ENCODE data around the gene COL9A1.

COL9A1 gene

DNA sequence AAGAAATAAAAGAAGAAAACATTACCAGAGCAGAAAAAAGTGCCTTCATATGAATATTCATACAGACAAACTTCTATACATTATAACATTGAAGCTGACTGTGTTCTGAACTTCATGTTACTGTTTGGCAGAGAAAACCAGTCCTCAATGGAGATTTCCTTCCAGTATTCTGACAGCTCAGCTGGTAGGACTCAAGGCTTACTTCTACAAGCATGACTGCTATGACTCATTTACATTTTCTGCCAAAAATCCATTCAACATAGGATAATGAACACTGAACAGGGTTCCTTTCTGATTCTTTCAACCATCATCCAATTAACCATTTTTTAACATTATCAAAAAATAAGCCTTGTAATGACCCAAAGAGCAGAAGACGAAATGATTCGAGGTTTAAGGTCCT is 25.4 kb downstream of the COL9A1 start:
- DNase-seq (ENCODE audit: low read depth), result no peak
- no peak for TF ChIP-seq MAX (IDR thresholded peaks at IDR 0.05; ENCODE audit: low read depth, low read length)

GRCh38 chr6:70274338-70274737 is 28.5 kb downstream of the COL9A1 start:
- no peak overlapping the region for H3K4me3 ChIP-seq (ENCODE audit: low read depth, low read length)
- TF ChIP-seq MYC (IDR thresholded peaks at IDR 0.05; ENCODE audit: low read depth, low read length) (no peak), POLR2A (IDR thresholded peaks at IDR 0.05; ENCODE audit: extremely low read depth, insufficient read length) (no peak), MAX (IDR thresholded peaks at IDR 0.05; ENCODE audit: low read depth, low read length) (no peak)
- TF ChIP-seq, protein P1, sequence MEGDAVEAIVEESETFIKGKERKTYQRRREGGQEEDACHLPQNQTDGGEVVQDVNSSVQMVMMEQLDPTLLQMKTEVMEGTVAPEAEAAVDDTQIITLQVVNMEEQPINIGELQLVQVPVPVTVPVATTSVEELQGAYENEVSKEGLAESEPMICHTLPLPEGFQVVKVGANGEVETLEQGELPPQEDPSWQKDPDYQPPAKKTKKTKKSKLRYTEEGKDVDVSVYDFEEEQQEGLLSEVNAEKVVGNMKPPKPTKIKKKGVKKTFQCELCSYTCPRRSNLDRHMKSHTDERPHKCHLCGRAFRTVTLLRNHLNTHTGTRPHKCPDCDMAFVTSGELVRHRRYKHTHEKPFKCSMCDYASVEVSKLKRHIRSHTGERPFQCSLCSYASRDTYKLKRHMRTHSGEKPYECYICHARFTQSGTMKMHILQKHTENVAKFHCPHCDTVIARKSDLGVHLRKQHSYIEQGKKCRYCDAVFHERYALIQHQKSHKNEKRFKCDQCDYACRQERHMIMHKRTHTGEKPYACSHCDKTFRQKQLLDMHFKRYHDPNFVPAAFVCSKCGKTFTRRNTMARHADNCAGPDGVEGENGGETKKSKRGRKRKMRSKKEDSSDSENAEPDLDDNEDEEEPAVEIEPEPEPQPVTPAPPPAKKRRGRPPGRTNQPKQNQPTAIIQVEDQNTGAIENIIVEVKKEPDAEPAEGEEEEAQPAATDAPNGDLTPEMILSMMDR (IDR thresholded peaks at IDR 0.05; ENCODE audit: low read depth, low read length), result no peak
- no peak for DNase-seq (ENCODE audit: low read depth)

More for the DNA sequence above, 25.4 kb downstream of the COL9A1 start:
- H3K4me3 ChIP-seq (ENCODE audit: low read depth, low read length), result no peak overlapping the region

- TF ChIP-seq, protein P1 (IDR thresholded peaks at IDR 0.05; ENCODE audit: low read depth, low read length), result no peak
- TF ChIP-seq POLR2A (IDR thresholded peaks at IDR 0.05; ENCODE audit: extremely low read depth, insufficient read length) (no peak), MYC (IDR thresholded peaks at IDR 0.05; ENCODE audit: low read depth, low read length) (no peak), MAX (IDR thresholded peaks at IDR 0.05; ENCODE audit: low read depth, low read length) (no peak)
- no peak for DNase-seq (ENCODE audit: low read depth)
- no peak overlapping the region for H3K4me3 ChIP-seq (ENCODE audit: low read depth, low read length)
Observed at GRCh38 chr6:70272071-70272470, 30.8 kb downstream of the COL9A1 start.

DNA sequence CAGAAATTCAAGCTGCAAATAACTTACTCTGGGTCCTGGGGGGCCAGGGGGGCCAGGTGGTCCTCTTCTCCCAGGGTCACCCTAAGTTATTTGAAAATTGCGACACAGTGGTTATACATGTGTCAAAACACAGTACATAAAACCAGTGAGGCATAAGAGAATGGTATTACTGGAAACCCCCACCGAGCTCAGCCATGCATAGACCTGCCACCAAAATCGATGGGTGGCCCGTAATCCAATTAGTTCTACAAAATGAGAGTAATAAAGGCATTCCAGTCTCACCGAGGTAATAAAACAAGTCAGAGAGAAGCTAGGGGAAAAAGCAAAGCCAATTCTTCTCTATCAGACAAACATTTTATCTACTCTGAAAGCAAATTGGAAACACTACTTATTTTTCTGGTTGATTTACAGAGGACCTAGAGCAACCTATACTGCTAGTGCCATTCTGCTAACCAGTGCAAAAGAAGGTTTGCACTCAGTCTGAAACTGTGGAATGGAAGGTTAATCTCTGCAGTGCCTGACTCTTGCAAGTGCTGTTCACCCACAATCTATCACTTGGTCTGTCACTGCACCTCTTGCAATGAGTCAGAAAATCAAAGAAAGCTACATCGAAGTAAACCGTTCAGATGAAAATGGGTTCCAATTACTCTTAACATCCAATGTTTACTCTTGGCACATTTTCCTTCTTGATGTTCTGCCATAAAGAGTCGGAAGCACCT is 32.4 kb downstream of the COL9A1 start:
- TF ChIP-seq MYC (IDR thresholded peaks at IDR 0.05; ENCODE audit: low read depth, low read length), result no peak
- TF ChIP-seq MAX (IDR thresholded peaks at IDR 0.05; ENCODE audit: low read depth, low read length), result no peak
- no peak for TF ChIP-seq POLR2A (IDR thresholded peaks at IDR 0.05; ENCODE audit: extremely low read depth, insufficient read length)
- TF ChIP-seq, protein P1 (IDR thresholded peaks at IDR 0.05; ENCODE audit: low read depth, low read length), result no peak

GRCh38 chr6:70266142-70266541 is 36.7 kb downstream of the COL9A1 start:
- no peak for DNase-seq (ENCODE audit: low read depth)
- no peak overlapping the region for H3K4me3 ChIP-seq (ENCODE audit: low read depth, low read length)
- TF ChIP-seq MAX (IDR thresholded peaks at IDR 0.05; ENCODE audit: low read depth, low read length) (no peak), POLR2A (IDR thresholded peaks at IDR 0.05; ENCODE audit: extremely low read depth, insufficient read length) (no peak), MYC (IDR thresholded peaks at IDR 0.05; ENCODE audit: low read depth, low read length) (no peak)
- TF ChIP-seq, protein P1 (IDR thresholded peaks at IDR 0.05; ENCODE audit: low read depth, low read length), result no peak

More for the DNA sequence above, 32.4 kb downstream of the COL9A1 start:
- no peak overlapping the region for H3K4me3 ChIP-seq (ENCODE audit: low read depth, low read length)
- DNase-seq (ENCODE audit: low read depth), result no peak

- no peak for DNase-seq (ENCODE audit: low read depth)
- no peak for TF ChIP-seq MAX (IDR thresholded peaks at IDR 0.05; ENCODE audit: low read depth, low read length)
- no peak for TF ChIP-seq MYC (IDR thresholded peaks at IDR 0.05; ENCODE audit: low read depth, low read length)
- no peak for TF ChIP-seq POLR2A (IDR thresholded peaks at IDR 0.05; ENCODE audit: extremely low read depth, insufficient read length)
- TF ChIP-seq, protein P1 (IDR thresholded peaks at IDR 0.05; ENCODE audit: low read depth, low read length), result no peak
- no peak overlapping the region for H3K4me3 ChIP-seq (ENCODE audit: low read depth, low read length)
Observed at GRCh38 chr6:70264306-70264705, 38.6 kb downstream of the COL9A1 start.

Measured in NB4 (cell line).